ENCODE results near the gene CLRN3. TPM values are rescaled to one million over a fixed set of nuclear protein-coding genes. Genes with fewer than 3 reads are reported as not detected.

The CLRN3 gene
- total and polyA plus RNA-seq, 9 of the 15 experiments (the other 6 are each of a cell fraction or from before 2014, with no cell fraction given): not detected

- no TSS peak for BruUV-seq (replicated peaks)
- FAIRE-seq (no peak), DNase-seq (ENCODE audit: extremely low read depth in 1 of 4, low spot score in 3 of 4) (no peak), ATAC-seq (no peak)
- no peak overlapping the region for H2AFZ ChIP-seq (ENCODE audit: low read depth, low read length)
- H3K4me3 ChIP-seq: no peak overlapping the region
- H3K4me2 ChIP-seq (ENCODE audit: insufficient read depth, low read length): no peak overlapping the region
- no peaks in the 10 kb centered on the region for H3K4me1 ChIP-seq (replicated peaks in 1 of 2; ENCODE audit: control insufficient read depth in 2 of 2, insufficient read depth in 2 of 2, low read length in 2 of 2)
- H3K36me3 ChIP-seq (ENCODE audit: control insufficient read depth, insufficient read depth, low read length): no peaks in the 10 kb centered on the region
- in situ Hi-C loops (cut with MboI) (no loop called here), intact Hi-C loops (cut with micrococcal nuclease) (no loop called here)
- CTCF ChIA-PET (ENCODE audit: low intra/inter-chr PET ratio): no interaction called here
- no peak overlapping the region for H3K27ac ChIP-seq (ENCODE audit: extremely low read depth, low read depth, low read length)
- POLR2A ChIA-PET: no interaction called here
- H4K20me1 ChIP-seq (replicated peaks; ENCODE audit: control insufficient read depth, insufficient read depth, low read length): no peaks in the 10 kb centered on the region
- H3K9me1 ChIP-seq (ENCODE audit: control insufficient read depth, insufficient read depth, low read length): no peaks in the 10 kb centered on the region
- no peak overlapping the region for H3K9ac ChIP-seq (ENCODE audit: insufficient read depth in 1 of 2, low read depth in 2 of 2, low read length in 2 of 2)
- H3K27me3 ChIP-seq (ENCODE audit: control insufficient read depth in 2 of 2, insufficient read depth in 2 of 2, low read length in 2 of 2): peaks cover 0 to 17% of the 10 kb centered on the region in 2 experiments; a peak in 2 of 5 replicates
- no peaks in the 10 kb centered on the region for H3K79me2 ChIP-seq (ENCODE audit: control insufficient read depth, insufficient read depth, low read length)
- H3K9me3 ChIP-seq (replicated peaks; ENCODE audit: control insufficient read depth, insufficient read depth, low read depth, low read length): no peaks in the 10 kb centered on the region
- WGBS (ENCODE audit: insufficient coverage, low coverage, missing lambda C conversion rate): 0% methylated on average over 11 of the region's 15 CpGs
- TF ChIP-seq RUNX1 (IDR thresholded peaks at IDR 0.05; ENCODE audit: low read depth) (no peak), MAFG (tag; conservative IDR thresholded peaks at IDR 0.05) (no peak), NCOA4 (IDR thresholded peaks at IDR 0.05; ENCODE audit: partially characterized antibody) (no peak), PHF8 (IDR thresholded peaks at IDR 0.05; ENCODE audit: borderline replicate concordance, low read length) (no peak), PPARD (CRISPR knock-in tag; IDR thresholded peaks at IDR 0.05) (no peak), ZNF407 (IDR thresholded peaks at IDR 0.05; ENCODE audit: low read depth) (no peak), KAT8 (IDR thresholded peaks at IDR 0.05; ENCODE audit: low read depth) (no peak), TCFL5 (CRISPR knock-in tag; conservative IDR thresholded peaks at IDR 0.05) (no peak), ZNF518B (CRISPR knock-in tag; IDR thresholded peaks at IDR 0.05) (no peak), JUNB (CRISPR knock-in tag; conservative IDR thresholded peaks at IDR 0.05) (no peak)
Measured at GRCh38 chr10:127932521-127933270, 40.0 kb upstream of the CLRN3 start.
